ENCODE measurements around the gene KLF1. TPM values are rescaled to one million over a fixed set of nuclear protein-coding genes. Genes with fewer than 3 reads are reported as not detected.

KLF1 gene
- total and polyA plus RNA-seq, 10 of the 15 experiments (the other 5 are each of a cell fraction or from before 2014, with no cell fraction given), result 0.04 to 0.38 (median 0.08) TPM; not detected in 3

DNA sequence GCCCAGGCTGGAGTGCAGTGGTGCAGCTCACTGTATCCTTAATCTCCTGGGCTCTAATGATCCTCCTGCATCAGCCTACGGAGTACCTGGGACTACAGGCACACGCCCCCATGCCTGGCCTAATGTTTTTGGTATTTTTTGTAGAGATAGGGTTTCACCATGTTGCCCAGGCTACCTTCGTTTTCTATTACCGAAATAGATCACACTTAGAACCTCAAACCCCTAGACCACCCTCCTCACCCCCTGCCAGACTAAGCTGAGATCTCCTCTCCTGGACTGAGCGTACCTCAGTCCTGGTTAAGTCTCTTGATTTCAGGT, 391 bp downstream of the KLF1 start:
- Histone ChIP-seq H3K9me3 (replicated peaks; ENCODE audit: control insufficient read depth, insufficient read depth, low read length) (peaks cover 7% of the 10 kb centered on the region), H3K4me1 (ENCODE audit: control insufficient read depth, insufficient read depth, low read length) (peaks cover 14% of the 10 kb centered on the region), H3K79me2 (ENCODE audit: control insufficient read depth, insufficient read depth, low read length) (peaks cover 6% of the 10 kb centered on the region), H4K20me1 (ENCODE audit: control insufficient read depth, insufficient read depth) (no peaks in the 10 kb centered on the region), H3K27me3 (replicated peaks in 1 of 2; ENCODE audit: control insufficient read depth in 2 of 2, insufficient read depth in 2 of 2, low read length in 1 of 2) (no peaks in the 10 kb centered on the region; a peak in 1 of 4 replicates), H3K27ac (ENCODE audit: control insufficient read depth, insufficient read depth) (no peak overlapping the region), H3K4me2 (ENCODE audit: control insufficient read depth, insufficient read depth) (no peak overlapping the region), H3K4me3 (no peak overlapping the region), H2AFZ (ENCODE audit: control insufficient read depth, low read depth, low read length) (no peak overlapping the region), H3K36me3 (ENCODE audit: control insufficient read depth in 2 of 2, insufficient read depth in 2 of 2, low read length in 1 of 2) (no peaks in the 10 kb centered on the region), H3K9ac (ENCODE audit: control insufficient read depth, insufficient read depth, low read length) (no peak overlapping the region)
- ChIA-PET SMC1A (ENCODE audit: uncharacterized antibody, unreplicated experiment) (interaction anchor here (1.5 to 3.2 kb wide), 2 partner anchors 14 to 79 kb away, joined by 4 to 29 read pairs; no protein-coding TSS in a partner anchor), RAD21 (ENCODE audit: unreplicated experiment) (interaction anchor here (0.7 kb wide), 1 partner anchor 208 kb away, joined by 4 read pairs; no protein-coding TSS in a partner anchor), POLR2A (no interaction called here), CTCF (interaction anchor here (13.2 kb wide), 1 partner anchor 77 kb away, joined by 182 read pairs; no protein-coding TSS in a partner anchor)
- FAIRE-seq, result no peak
- in situ Hi-C loops (cut with MboI), result loop anchor here (10.0 kb wide), 1 partner anchor 208 kb away; no protein-coding TSS in a partner anchor
- 48% methylated on average over 5 of the region's 5 CpGs for WGBS (ENCODE audit: insufficient coverage, insufficient replicate concordance, low lambda C conversion rate, missing lambda C conversion rate)
- no TSS peak for BruUV-seq (replicated peaks)
- intact Hi-C loops (cut with micrococcal nuclease; ENCODE audit: unreplicated experiment), result no loop called here
- DNase-seq (ENCODE audit: low read depth, low spot score), result no peak
- no peak for ATAC-seq
- TF ChIP-seq BCL11A (IDR thresholded peaks at IDR 0.05; ENCODE audit: low read depth, low read length) (no peak), CREM (IDR thresholded peaks at IDR 0.05; ENCODE audit: low read depth) (no peak), FOXM1 (IDR thresholded peaks at IDR 0.05; ENCODE audit: low read depth, low read length) (no peak), TBL1XR1 (IDR thresholded peaks at IDR 0.05; ENCODE audit: low read depth, low read length) (no peak), GABPA (IDR thresholded peaks at IDR 0.05; ENCODE audit: low read depth) (no peak), ZNF217 (IDR thresholded peaks at IDR 0.05) (no peak), RFX5 (IDR thresholded peaks at IDR 0.05; ENCODE audit: low read depth, low read length) (no peak), MEF2A (IDR thresholded peaks at IDR 0.05; ENCODE audit: insufficient read depth, low read depth, low read length) (no peak)
